OCI-LY3 (cell line): ENCODE measurements around the gene SLC51A.

Experiments
- H2AFZ ChIP-seq: fragments of 200-600, 300-600 bp; shearing (Covaris generic); 2 replicates; pipeline ENCODE4 v1.6.0; 2014; ENCODE audit warnings: antibody characterized with exemption, low read depth, low read length
- H3K27ac ChIP-seq: fragments of 200-600, 300-600 bp; sonication (generic); 2 replicates; pipeline ENCODE4 v1.5.1; 2014; ENCODE audit warnings: mild to moderate bottlenecking, low read length, moderate library complexity, mixed read lengths
- H3K27me3 ChIP-seq: fragments of 200-600, 300-600 bp; sonication (generic); 2 replicates; pipeline ENCODE4 v1.6.1; 2014; ENCODE audit warnings: low read depth, low read length, mixed read lengths
- H3K36me3 ChIP-seq: fragments of 200-600, 300-600 bp; sonication (generic); replicated peaks from 2 replicates; pipeline ENCODE3; 2014; ENCODE audit warnings: low read depth, low read length, mixed read lengths
- H3K4me1 ChIP-seq: fragments of 300-600, 200-600 bp; sonication (generic); 2 replicates; pipeline ENCODE4 v1.6.1; 2014; ENCODE audit warnings: low read length, mixed read lengths
- H3K4me2 ChIP-seq: fragments of 200-600, 300-600 bp; sonication (generic); 2 replicates; pipeline ENCODE4 v1.6.1; 2014; ENCODE audit warnings: low read length, mixed read lengths
- H3K4me3 ChIP-seq: fragments of 300-600, 200-600 bp; sonication (generic); 2 replicates; pipeline ENCODE4 v1.5.1; 2014; ENCODE audit warnings: antibody characterized with exemption, mild to moderate bottlenecking, low read length, moderate library complexity
- H3K79me2 ChIP-seq: fragments of 300-600, 200-600 bp; shearing (Covaris generic); 2 replicates; pipeline ENCODE4 v1.6.1; 2014; ENCODE audit warnings: mild to moderate bottlenecking, low read length, mixed read lengths
- H3K9ac ChIP-seq: fragments of 300-600, 200-600 bp; shearing (Covaris generic); 2 replicates; pipeline ENCODE4 v1.6.0; 2014; ENCODE audit warnings: mild to moderate bottlenecking, low read length, moderate library complexity
- H3K9me3 ChIP-seq: fragments of 200-600, 300-600 bp; shearing (Covaris generic); 2 replicates; pipeline ENCODE4 v1.6.1; 2014; ENCODE audit warnings: low read length, mixed read lengths; ENCODE audit not compliant: insufficient read depth
- H4K20me1 ChIP-seq: fragments of 200-600, 300-600 bp; sonication (generic); 2 replicates; pipeline ENCODE4 v1.6.1; 2016; ENCODE audit warnings: low read length, mixed read lengths; ENCODE audit not compliant: insufficient read depth
- EZH2phosphoT487 ChIP-seq: fragments of 200-600 bp; shearing (Covaris generic); IDR thresholded peaks from 2 replicates; pipeline ENCODE4 v1.6.1; 2018; ENCODE audit warnings: antibody characterized with exemption, mixed run types, low read depth
- TF ChIP-seq, protein P1 (sequence below): fragments of 200-600, 300-600 bp; sonication (generic); IDR thresholded peaks from 2 replicates; pipeline ENCODE4 v1.5.1; 2014; ENCODE audit warnings: antibody characterized with exemption, low read length, low read depth

The SLC51A gene

DNA sequence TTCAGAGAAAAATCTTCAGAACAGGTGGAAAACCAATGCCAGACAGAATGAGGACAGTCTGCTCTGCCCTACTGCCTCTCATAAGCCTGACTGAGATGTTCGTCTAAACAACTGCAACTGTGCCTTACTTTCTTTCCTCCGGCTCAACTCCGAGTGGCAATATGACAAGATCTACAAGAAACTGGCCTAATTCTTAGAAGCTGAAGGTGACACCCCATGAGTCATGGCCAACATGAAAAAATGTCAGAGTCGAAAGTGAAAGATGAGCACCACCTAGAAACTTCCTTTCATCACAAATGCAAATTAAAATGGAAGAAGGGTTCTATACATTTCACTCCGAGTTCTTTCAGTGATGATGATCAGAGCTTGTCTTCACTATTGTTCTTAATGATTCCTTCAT, 58.3 kb downstream of the SLC51A start:
- H3K79me2 ChIP-seq = peaks cover 21% of the 10 kb centered on the region
- H3K36me3 ChIP-seq = peaks cover 16% of the 10 kb centered on the region
- H3K9me3 ChIP-seq = 0 out of 2 replicates have a peak, but pooled peaks cover 4% of the 10 kb centered on the region
- H2AFZ ChIP-seq = peak overlapping the region; percentile 24; the same call in 1 of the 2 replicates
- TF ChIP-seq, protein P1, sequence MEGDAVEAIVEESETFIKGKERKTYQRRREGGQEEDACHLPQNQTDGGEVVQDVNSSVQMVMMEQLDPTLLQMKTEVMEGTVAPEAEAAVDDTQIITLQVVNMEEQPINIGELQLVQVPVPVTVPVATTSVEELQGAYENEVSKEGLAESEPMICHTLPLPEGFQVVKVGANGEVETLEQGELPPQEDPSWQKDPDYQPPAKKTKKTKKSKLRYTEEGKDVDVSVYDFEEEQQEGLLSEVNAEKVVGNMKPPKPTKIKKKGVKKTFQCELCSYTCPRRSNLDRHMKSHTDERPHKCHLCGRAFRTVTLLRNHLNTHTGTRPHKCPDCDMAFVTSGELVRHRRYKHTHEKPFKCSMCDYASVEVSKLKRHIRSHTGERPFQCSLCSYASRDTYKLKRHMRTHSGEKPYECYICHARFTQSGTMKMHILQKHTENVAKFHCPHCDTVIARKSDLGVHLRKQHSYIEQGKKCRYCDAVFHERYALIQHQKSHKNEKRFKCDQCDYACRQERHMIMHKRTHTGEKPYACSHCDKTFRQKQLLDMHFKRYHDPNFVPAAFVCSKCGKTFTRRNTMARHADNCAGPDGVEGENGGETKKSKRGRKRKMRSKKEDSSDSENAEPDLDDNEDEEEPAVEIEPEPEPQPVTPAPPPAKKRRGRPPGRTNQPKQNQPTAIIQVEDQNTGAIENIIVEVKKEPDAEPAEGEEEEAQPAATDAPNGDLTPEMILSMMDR = no peak
- TF ChIP-seq EZH2phosphoT487 = no peak
- peak overlapping the region; percentile 7; the same call in 1 of the 2 replicates for H3K9ac ChIP-seq
- H4K20me1 ChIP-seq = no peaks in the 10 kb centered on the region
- peak overlapping the region; percentile 80 for H3K4me2 ChIP-seq
- peaks cover 20% of the 10 kb centered on the region for H3K4me1 ChIP-seq
- H3K27ac ChIP-seq = peak overlapping the region; percentile 54
- no peaks in the 10 kb centered on the region for H3K27me3 ChIP-seq
- H3K4me3 ChIP-seq = peak overlapping the region; percentile 56

DNA sequence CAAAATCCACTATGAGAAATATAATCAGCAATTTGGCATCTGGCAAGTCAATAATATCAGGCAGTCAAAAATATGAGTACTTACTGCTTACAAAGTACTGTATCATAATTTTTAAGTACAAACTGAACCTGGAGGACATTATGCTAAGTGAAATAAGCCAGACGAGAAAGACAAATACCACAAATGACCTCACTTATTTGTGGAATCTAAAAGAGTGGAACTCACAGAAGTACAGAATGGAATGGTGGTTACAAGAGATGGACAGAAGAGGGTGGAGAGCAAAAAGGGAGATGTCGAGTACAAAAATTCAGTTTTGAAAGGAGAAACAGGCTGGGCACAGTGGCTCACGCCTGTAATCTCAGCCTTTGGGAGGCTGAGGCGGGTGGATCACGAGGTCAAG, 58.8 kb downstream of the SLC51A start:
- Histone ChIP-seq H3K4me3 (peak overlapping the region; percentile 56), H2AFZ (peak overlapping the region; percentile 24; the same call in 1 of the 2 replicates), H3K9me3 (0 out of 2 replicates have a peak, but pooled peaks cover 4% of the 10 kb centered on the region), H3K27me3 (no peaks in the 10 kb centered on the region), H3K9ac (0 out of 2 replicates have a peak overlapping the region, but pooled peaks have one; percentile 7), H3K4me1 (peaks cover 20% of the 10 kb centered on the region), H3K36me3 (peaks cover 16% of the 10 kb centered on the region), H3K79me2 (peaks cover 21% of the 10 kb centered on the region), H4K20me1 (no peaks in the 10 kb centered on the region), H3K4me2 (peak overlapping the region; percentile 80), H3K27ac (peak overlapping the region; percentile 54)
- no peak for TF ChIP-seq EZH2phosphoT487
- TF ChIP-seq, protein P1 = no peak

DNA sequence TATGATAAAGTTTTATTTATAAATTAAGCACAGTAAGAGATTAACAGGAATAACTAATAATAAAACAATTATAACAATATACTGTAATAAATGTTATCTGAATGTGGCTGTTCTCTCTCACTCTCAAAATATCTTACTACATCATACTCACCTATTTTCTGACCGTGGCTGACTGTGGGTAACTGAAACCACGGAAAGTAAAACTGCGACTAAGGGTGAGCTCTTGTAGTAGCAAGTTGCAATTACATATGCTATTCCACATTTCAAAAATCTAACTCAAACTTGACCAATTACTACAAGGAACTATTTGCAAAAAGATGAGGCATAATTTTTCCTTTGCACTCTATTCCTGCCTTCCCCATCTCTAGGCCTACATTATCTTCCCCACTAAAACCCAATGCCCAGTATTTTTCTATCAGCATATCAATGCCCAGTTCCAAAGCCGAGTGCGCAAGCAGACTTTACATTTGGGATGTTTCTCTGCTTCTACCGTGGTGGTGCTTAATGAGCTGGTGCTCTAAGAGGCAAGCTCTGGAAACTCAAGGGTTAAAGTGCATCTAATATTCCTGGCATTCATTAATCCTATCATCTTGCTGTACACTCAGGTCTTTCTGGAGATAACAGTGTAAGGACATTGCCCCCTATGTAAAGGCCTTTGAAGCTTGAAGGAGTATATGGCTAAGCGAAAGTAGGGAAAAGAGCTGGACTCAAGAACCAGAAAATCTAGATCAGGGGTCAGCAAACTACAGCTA, 64.5 kb downstream of the SLC51A start:
- Histone ChIP-seq H2AFZ (no peak overlapping the region), H3K79me2 (peaks cover 26% of the 10 kb centered on the region), H3K27me3 (no peaks in the 10 kb centered on the region), H3K4me1 (peaks cover 7% of the 10 kb centered on the region), H3K4me3 (no peak overlapping the region), H3K4me2 (no peak overlapping the region), H3K27ac (no peak overlapping the region), H3K36me3 (peaks cover 3% of the 10 kb centered on the region), H4K20me1 (no peaks in the 10 kb centered on the region), H3K9me3 (no peaks in the 10 kb centered on the region), H3K9ac (no peak overlapping the region)
- TF ChIP-seq EZH2phosphoT487 = no peak
- TF ChIP-seq, protein P1 = no peak

DNA sequence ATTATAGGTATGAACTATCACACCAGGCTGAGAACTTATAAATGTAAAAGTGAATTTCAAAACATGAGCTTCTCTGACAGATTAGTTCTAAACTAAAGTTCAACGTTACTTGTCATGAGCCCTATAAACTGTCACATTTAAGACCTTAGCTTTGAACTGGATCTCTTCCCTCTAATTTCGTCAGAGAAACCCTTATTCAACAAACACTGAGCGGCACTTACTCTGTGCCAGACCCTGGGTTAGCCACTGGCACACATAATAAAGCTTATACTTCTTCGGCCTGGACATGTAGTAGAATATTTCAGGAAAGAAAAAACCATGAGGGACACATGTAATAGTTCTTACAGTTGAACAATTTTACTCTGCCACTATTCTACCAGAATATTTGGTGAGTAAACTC, 65.6 kb downstream of the SLC51A start:
- Histone ChIP-seq H3K9me3 (no peaks in the 10 kb centered on the region), H3K27me3 (no peaks in the 10 kb centered on the region), H4K20me1 (no peaks in the 10 kb centered on the region), H3K4me2 (no peak overlapping the region), H3K4me1 (peaks cover 15% of the 10 kb centered on the region), H3K36me3 (peaks cover 3% of the 10 kb centered on the region), H3K27ac (no peak overlapping the region), H3K79me2 (peaks cover 37% of the 10 kb centered on the region), H3K4me3 (no peak overlapping the region), H3K9ac (no peak overlapping the region), H2AFZ (no peak overlapping the region)
- TF ChIP-seq, protein P1 = no peak
- no peak for TF ChIP-seq EZH2phosphoT487
